GM21390 (cell line): ENCODE measurements around the gene CARD19.

Source experiments
- ATAC-seq: cut with Tn5 transposase; IDR thresholded peaks from one replicate; pipeline ENCODE4 v1.9.1; 2021; ENCODE audit not compliant: unreplicated experiment

CARD19 gene

DNA sequence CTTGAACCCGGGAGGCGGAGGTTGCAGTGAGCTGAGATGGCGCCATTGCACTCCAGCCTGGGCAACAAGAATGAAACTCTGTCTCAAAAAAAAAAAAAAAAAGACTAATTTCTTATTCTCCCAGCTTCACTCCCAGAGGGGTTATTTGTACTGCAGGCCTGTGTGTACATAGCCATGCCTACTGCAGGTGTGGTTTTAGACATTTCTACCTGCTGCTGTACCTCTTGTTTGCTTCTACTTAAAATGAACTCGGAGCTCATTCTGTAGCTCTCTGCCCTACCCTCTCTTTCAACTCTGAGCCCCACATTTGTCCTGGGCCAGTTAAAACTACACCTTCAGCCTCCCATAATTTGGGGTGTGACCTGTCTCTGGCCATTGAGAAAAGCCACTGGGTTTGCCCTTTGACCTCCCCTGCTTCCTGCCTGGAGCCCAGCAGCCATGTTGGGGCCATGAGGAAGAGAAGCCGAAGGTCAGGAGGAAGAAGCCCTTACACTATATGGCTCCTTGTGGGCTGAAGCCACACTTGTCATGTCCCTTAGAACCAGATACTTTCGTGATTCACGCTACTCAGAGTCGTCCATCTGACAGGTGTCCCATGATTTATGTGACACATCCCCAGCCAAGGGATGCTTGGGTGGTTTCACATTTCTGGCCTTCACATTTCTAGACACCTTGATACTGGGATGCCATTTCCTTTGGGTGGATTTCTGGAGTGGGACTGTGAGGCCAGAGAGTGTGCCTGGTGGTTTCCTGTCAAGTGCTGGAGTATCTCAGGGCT, 9.4 kb upstream of the CARD19 start:
- ATAC-seq, result no peak

DNA sequence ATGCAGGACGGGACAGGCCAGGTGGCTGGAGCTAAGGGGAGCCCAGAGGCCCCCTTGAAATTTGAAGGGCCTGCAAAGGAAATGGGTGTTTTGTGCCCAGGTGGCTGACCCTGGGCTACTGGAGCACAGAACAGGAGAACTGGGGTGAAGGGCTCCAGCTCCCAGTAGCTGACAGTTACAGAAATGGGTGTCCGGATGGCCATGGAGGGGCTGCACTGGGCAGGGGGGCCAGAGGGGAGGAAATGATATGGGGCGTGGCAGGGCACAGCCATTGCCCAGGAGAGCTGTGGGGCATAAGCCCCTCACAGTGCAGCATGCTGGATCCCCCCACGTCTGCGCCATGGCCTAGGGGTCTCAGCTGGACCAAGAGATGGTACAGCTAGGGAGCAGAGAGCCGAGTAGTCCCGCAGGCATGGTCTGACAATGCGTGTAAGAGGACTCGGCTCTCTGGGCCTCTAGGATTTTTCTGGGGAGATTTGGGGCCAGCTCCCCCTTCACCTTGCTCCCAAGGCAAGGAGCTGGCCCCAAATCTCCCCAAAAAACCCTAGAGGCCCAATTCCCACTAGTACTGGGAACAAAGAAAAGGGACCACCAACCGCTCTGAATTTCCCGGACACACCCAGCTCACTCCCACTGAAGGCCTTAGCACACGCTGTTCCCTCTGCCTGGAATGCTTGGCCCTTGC, 7.9 kb upstream of the CARD19 start:
- ATAC-seq, result no peak

DNA sequence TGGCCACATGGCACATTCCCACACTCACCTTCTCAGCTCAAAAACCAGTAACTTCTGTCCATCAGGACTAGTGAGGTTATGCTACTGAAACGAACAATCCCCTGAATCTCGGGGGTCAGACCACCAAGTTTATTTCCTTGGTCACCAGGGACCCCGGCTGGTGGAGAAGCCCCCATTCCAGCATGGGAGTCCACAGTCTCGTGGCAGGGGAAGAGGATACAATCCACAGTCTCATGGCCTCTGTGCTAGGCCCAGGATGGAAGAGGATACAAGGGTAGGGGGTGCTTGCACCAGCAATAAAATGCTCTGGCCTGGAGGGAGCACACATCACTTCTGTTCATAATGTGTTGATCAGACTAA, 7.4 kb upstream of the CARD19 start:
- ATAC-seq, result no peak

DNA sequence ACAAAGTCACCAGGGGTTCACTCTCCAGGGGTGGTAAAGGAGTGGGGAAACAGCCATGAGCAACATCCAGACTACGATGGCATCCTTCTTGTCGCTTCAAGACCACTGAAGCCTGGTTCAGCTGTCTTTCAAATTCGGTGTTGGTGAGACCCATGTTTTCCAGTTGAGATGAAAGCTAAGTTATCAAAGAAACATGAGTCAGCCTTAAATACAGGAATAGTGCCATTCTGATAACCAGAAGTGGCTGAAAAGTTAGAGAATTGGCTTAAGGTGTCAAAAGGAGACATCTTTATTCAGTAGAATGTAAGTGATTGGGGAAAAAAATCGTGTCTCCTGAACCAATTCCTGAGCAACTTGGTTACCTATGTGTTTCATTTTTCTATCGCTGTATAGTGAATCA, 7.0 kb upstream of the CARD19 start:
- no peak for ATAC-seq

DNA sequence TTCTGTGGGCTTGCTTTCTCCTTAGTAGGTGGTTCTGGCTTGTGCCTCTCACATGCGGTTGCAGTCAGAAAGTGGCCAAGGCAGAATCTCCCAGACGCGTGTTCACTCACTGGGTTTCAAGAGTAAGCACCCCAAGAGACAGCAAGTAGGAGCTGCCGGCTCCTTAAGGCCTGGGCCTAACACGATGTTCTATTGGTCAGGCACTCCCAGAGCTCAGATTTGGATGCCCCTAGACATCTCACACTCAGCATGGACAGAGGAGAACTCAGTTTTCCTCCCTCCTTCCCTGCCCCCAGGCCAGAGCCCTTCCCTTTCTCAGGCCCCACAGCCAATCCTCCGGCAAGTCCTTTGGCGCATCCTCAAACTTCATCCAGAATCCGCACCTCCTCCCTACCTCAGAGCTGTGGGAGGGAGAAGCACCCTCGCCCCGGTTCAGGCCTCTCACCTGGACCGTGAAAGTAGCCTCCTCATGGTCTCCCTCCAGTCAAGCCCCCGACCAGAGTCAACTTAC, 6.5 kb upstream of the CARD19 start:
- no peak for ATAC-seq

DNA sequence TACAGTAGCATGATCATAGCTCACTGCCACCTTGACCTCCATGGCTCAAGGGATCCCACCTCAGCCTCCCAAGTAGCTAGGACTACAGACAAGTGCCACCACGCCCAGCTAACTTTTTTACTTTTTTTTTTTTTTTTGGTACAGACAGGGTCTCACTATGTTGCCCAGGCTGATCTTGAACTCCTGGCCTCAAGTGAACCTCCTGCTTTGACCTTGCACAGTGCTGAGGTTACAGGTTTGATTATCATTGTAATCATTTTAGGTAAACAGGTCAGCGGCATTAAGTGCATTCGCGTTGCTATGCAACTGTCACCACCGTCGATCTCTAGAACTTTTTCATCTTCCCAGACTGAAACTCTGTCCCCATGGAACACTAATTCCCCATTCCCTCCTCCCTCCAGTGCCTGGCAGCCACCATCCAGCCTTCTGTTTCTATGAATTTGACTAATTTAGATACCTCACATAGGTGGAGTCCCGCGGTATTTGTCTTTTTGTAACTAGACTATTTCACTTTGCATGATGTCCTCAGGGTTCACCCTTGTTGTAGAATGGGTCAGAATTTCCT, 5.8 kb upstream of the CARD19 start:
- no peak for ATAC-seq

DNA sequence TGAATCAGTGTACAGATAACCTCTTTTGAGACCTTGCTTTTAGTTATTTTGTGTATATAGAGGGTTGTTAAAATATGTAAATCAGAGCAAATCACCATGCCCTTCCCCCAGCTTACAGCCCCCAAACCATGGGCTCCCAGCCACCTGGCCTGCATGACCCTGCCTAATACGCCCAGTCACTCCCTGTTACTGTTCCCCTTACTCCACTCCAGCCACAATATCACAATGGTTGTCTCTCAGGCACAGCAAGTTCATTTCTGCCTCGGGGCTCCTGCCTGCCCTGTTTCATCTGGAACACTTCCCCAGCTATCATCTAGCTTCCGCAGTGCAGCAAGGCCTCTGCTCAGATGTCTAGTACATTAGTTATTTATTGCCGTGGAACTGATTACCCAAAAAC, 5.0 kb upstream of the CARD19 start:
- ATAC-seq, result no peak

DNA sequence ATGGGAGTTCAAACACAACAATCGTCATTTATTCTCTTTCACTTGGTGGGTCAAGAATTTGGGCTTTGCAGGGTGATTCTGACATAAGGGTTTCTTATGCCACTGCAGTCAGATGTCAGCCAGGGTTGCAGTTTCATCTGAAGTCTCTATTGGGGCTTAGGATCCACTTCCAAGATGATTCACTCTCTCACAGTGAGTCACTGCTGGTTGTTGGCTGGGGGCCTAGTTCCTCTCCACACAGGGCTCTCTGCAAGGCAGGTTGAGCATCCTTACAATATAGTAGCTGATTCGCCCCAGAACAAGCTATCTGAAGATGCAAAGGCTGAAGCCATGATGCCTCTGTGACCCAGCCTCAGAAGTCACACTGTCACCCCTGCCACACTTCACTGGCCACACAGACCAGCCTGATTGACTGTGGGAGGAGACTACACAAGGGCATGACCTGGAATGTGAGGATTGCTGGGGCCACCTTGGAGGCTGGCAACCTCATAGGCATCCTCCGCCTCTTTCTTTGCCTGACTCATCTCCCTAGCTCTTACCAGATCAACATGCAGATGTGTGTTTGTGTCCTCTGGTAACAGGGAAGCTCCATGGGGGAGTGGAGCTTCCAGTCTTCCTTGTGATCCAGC, 4.5 kb upstream of the CARD19 start:
- ATAC-seq, result no peak

DNA sequence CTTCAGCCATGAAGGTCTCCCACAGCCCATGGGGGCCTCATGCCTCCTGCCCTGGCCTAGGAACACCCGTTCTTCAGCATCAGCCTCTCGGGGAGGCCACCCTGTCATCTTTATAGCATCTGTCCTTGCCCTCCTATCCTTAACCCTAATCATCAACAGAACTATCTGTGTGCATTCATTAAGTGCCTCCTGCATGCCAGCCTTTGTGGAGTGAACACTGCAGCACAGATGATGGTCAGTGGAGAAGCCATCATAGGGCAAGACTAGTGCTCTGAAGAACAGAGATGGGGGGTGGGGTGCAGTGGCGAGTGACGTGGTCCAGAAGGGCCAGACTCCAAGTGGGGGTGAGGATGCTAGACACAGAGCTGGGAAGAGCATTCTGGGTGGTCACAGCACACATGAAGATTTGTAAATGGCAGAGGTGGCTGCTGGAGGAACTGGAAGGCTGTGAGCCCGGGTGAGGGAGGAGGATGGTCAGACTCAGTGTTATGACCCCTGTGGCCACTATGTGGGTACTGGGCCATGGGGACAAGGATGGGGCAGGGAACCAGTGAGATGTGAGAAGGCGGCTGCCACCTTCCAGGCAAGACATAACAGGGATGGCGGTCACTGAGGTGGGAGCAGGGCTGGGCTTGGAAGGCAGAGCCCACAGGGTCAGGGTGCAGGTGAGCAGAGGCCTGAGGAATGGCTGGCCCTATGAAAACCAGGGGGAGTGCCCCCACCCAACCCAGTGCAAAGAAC, 3.6 kb upstream of the CARD19 start:
- no peak for ATAC-seq

DNA sequence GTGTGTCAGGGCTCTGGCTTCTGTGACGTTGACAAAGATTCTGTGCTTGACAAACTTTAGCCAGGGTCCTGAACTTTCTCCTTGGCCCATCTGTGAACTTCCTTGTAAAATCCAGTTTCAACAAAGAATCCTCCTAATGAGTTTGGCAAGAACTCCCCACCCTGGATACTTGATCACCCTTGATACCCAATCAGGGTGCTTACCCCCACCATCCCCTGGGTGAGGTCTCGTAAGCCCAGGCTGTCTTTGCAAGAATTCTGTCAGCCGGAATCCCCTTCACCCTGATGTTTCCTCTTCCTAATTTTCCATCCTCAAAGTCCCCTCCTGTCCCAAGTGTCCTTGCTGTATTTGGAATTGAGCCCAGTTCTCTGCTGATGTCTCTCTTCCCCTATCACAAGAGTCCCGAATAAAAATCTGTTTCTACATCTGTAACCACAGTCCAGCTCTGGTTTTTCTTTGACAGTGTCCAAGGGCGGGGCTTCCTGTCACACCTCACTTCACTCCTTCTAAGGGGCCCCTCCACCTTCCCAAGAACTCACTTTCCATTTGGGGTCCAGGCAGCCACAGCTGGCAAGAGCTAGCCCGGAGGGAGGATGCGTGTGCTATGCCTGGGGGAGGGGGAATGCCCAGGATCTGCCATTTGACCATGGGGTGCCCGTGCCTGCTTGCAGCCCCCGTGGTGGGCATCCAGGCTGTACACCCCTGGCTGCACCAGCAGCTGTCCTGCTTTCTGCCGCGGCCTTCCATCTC, 2.7 kb upstream of the CARD19 start:
- ATAC-seq, result no peak

DNA sequence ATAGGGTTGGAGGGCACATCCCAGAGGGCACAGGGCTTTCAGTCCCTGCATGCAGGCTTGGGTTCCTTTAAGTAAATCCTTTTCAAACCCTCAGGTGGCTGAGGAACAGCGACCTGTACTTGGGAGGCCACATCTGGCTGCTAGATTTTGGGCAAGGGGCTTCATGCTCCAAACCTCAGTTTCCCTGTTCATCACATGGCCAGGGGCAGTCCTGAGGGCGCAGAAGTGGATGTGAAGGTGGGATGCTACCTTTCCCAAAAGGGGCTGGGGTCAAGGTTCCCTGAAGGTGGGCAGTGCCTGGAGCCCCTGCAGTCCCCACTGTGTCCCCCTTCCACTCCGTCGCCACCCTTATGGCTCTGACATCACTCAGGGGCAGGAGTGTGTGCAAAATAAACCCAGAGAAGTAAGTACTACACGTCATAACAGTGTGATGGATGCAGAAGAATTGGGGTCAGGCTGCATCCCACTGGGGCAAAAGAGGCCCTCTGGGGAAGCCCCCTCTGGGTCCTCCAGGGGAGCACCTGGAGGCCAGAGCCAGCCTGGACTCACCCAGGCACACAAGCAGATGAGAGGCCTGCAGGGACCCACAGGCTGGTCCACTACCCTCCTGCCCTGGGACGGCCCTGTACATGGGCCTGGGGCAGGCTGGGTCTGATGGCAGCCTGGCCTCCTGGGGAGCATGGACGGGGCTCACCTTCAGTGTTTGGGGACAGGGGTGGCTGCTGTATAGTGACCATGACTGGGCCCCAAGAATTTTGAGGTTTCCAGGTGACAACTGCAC, 1.9 kb upstream of the CARD19 start:
- no peak for ATAC-seq

DNA sequence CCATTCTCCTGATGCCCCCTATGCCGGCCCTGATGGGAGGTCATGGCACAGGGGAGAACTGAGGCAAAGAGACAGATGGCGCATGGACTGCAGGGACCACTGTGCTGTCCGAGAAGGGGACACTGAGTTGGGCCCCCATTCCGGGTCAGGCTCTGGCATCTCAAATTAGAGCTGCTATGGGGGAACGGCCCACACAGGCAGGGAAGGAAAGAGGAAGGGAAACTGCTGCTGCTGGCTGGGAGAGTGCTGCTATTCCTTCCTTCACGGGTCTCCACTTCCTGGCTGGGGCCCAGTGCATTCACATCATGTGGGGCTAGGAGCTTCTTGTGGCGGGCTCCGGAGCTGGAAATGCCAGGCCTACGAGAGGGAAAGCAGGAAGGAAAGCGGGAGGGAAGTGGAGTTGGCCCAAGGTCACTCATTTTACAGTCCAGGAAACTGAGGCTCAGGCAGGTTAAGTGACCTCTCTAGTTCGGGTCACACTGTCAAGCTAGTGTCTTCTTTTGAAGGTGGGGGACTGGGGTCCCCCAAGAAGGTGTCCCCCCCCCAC, 1.3 kb upstream of the CARD19 start:
- no peak for ATAC-seq

DNA sequence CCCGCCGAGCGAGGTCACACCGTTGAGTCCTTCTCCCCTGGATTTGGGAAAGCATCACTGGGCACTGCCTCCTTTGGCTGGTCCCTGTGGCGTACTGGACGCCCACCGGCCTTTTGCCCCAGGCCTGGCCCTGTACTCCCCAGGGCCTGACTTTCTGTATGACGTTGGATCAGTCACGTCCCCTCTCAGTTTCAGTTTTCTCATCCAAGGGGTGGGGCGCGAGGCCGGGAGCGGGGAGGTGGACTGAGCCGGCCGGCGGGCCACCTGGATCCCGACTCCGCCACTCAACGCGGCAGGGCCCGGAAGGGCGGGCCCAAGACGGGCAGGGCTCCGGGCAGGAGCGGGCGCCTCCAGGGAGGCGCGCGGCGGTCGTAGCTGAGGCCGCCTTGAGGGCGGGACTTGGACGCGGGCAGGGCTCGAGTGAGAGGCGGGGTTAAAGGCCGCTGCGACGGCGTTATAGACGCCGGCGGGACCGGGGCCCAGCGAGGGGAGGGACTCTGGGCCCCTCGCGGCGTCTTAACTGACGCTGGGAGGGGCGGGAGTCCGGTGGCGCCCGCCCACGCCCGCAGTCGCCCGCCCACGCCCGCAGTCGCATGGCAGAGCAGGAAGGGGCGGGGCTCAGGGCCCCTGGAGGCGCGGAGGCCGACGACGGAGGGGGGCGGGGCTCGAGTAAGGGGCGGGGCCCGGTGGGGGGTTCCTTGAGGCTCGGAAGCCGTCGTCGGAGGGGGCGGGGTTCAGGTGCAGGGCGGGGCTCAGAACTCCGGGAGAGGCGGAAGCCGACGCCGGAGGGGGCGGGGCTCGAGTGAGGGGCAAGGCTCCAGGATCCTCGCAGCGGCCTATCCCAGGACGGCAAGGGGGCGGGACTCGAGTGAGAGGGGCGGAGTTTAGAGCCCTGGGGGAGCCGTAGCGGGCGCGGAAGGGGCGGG, 549 bp upstream of the CARD19 start:
- ATAC-seq, result peak; percentile 54

DNA sequence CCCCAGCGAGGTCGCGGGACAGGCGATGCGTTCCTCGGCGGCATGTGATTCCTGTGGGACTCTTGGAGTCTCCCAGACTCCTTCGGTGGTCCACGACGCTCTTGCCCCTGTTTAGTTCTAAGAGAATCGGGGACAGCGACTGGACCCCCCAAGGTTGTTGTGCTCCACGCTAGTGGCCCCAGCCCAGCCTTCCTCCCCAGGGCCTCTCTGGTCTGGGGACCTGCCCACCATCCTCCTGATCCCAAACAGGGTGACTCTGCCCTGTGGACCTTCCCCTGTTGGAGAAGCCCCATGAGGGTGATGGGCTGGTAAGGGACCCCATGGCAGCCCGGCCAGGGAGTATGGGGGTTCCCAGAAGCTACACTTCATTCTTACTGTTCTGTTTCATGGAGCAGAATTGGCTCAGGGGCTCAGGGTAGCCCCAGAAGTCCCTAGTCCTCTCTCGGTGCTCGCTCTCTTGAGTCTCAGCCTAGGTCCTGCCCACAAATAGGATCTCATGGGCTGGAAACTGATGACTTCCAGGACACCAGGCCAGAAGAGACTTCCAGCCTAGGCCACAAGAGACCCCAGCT, 880 bp downstream of the CARD19 start:
- ATAC-seq, result no peak

DNA sequence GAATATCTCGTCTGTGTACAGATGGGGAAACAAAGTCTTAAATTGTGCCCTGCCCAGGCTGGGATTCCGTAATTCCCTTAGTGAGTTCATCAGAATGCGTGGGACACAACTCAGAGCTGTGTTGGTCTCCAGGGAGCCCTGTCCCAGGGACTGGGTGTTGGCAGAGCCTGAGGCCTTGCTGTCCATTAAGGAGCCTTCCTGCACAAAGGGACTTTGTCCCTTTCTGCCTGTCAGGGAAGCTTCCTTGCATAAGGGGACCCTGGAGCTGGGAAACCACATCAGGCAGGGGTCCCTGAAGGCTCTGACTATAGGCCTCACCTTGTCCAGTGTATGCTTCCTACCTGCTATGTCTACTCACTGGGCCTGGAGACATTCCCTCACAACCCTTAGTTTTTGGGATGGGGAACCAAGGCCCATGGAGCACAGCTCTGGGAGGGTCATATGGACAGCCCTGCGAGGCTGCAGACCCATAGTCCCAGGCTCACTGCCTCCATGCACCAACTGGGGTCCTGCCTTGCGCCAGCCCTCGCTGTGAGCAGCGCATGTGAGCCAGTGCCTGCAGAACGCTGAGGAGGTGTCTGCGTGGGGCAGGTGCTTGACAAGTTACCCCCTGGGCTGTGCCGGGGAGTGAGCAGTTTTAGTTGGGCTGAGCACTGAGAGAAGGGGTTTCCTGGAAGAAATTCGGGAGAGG, 1.6 kb downstream of the CARD19 start:
- ATAC-seq, result no peak

DNA sequence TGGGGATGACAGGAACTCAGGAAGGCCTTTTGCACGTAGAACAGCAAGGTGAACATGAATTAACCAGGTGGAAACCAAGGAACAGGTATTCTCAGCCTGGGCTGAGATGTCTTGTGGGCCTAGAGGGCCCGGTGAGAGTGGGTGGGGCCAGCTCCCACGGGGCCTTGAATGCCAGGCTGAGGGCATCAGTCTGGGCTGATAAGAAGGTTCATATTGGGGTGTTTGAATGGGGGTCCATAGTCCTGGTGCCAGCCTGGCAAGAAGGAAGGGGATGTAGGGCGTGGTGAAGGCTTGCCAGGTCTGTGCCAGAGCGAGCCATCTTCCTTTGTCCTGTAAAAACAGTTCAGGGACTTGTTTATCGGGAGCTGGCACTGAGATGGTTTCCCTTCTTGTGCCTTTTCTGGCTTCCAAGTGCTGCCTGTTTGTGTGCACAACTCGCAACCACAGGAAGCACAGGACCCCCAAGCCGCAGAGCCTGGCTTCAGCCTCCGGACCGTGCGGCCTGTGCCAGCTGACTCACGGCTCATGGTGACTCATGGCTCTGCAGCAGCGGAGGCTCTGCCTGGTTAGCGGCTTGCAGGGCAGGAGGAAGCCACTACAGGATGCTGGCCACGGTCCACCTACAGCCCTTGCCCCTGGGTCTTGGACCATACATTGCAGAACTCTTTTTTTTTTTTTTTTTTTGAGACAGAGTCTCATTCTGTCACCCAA, 2.4 kb downstream of the CARD19 start:
- ATAC-seq, result no peak
